SU-DHL-6 (cell line): ENCODE data around the gene NPAS2.

Source experiments
- H2AFZ ChIP-seq: fragments of 200-600 bp; sonication (generic); 2 replicates; pipeline ENCODE4 v1.6.1; 2014; ENCODE audit warnings: low read depth, mild to moderate bottlenecking, moderate library complexity, mixed read lengths, antibody characterized with exemption, low read length; ENCODE audit not compliant: severe bottlenecking
- H3F3A ChIP-seq: fragments of 200-600 bp; shearing (Covaris generic); 2 replicates; pipeline ENCODE4 v1.6.0; 2016; ENCODE audit warnings: antibody characterized with exemption, mild to moderate bottlenecking; ENCODE audit not compliant: insufficient read depth
- H3K27ac ChIP-seq: fragments of 200-600 bp; sonication (generic); 2 replicates; pipeline ENCODE4 v1.5.1; 2016; ENCODE audit warnings: low read depth, mild to moderate bottlenecking, low read length, moderate library complexity, mixed read lengths
- H3K27me3 ChIP-seq: fragments of 200-600 bp; sonication (generic), shearing (Covaris generic); 2 replicates; pipeline ENCODE4 v1.6.0; 2014; ENCODE audit warnings: mild to moderate bottlenecking, low read length
- H3K36me3 ChIP-seq: fragments of 200-600 bp; sonication (generic); 2 replicates; pipeline ENCODE4 v1.6.1; 2014; ENCODE audit warnings: mild to moderate bottlenecking, low read length, mixed read lengths
- H3K4me2 ChIP-seq: fragments of 300-600, 200-600 bp; shearing (Covaris generic), sonication (generic); 2 replicates; pipeline ENCODE4 v1.6.0; 2014; ENCODE audit warnings: low read length, low read depth, mild to moderate bottlenecking; ENCODE audit not compliant: poor library complexity, severe bottlenecking
- H3K4me3 ChIP-seq: fragments of 200-600 bp; sonication (generic); 2 replicates; pipeline ENCODE4 v1.5.1; 2014; ENCODE audit warnings: antibody characterized with exemption, low read length, mild to moderate bottlenecking, mixed read lengths; ENCODE audit not compliant: insufficient read depth, poor library complexity, severe bottlenecking
- H3K79me2 ChIP-seq: fragments of 200-600 bp; sonication (generic); 2 replicates; pipeline ENCODE4 v1.6.1; 2014; ENCODE audit warnings: mild to moderate bottlenecking, low read length, moderate library complexity; ENCODE audit not compliant: insufficient read depth
- H3K9ac ChIP-seq: fragments of 200-600 bp; sonication (generic); 2 replicates; pipeline ENCODE4 v1.7.0; 2014; ENCODE audit warnings: mild to moderate bottlenecking, low read length
- H3K9me2 ChIP-seq: fragments of 200-600 bp; sonication (generic); replicated peaks from 2 replicates; pipeline ENCODE4 v1.6.1; 2014; ENCODE audit warnings: low read length; ENCODE audit not compliant: insufficient read depth
- H3K9me3 ChIP-seq: fragments of 200-600 bp; sonication (generic); 2 replicates; pipeline ENCODE4 v1.6.1; 2014; ENCODE audit warnings: low read length, mixed read lengths; ENCODE audit not compliant: insufficient read depth
- H4K20me1 ChIP-seq: fragments of 200-600 bp; sonication (generic); 2 replicates; pipeline ENCODE4 v1.6.1; 2014; ENCODE audit warnings: low read depth, mild to moderate bottlenecking, antibody characterized with exemption, low read length, moderate library complexity, mixed read lengths
- CTCF ChIP-seq: fragments of 200-600 bp; sonication (generic); IDR thresholded peaks from one replicate; pipeline ENCODE4 v1.5.1; 2017; ENCODE audit warnings: antibody characterized with exemption, mild to moderate bottlenecking, low read length, moderate library complexity; ENCODE audit not compliant: insufficient read depth, poor library complexity, severe bottlenecking
- EZH2phosphoT487 ChIP-seq: fragments of 200-600 bp; sonication (generic), shearing (Covaris generic); conservative IDR thresholded peaks from 2 replicates; pipeline ENCODE4 v1.6.1; 2018; ENCODE audit warnings: mild to moderate bottlenecking, antibody characterized with exemption, low read length, moderate library complexity, mixed read lengths

NPAS2 gene

GRCh38 chr2:100833331-100833730, 13.4 kb downstream of the NPAS2 start:
- H3K9me2 ChIP-seq = no peaks in the 10 kb centered on the region; the same call in 1 of the 2 replicates
- H3K9me3 ChIP-seq = no peaks in the 10 kb centered on the region
- no peak overlapping the region for H3K27ac ChIP-seq
- H3K36me3 ChIP-seq = no peaks in the 10 kb centered on the region
- H4K20me1 ChIP-seq = no peaks in the 10 kb centered on the region
- H3K4me2 ChIP-seq = no peak overlapping the region
- no peaks in the 10 kb centered on the region for H3F3A ChIP-seq
- H2AFZ ChIP-seq = no peak overlapping the region
- H3K4me3 ChIP-seq = no peak overlapping the region
- TF ChIP-seq EZH2phosphoT487 (no peak), CTCF (no peak)
- H3K79me2 ChIP-seq = no peaks in the 10 kb centered on the region
- no peak overlapping the region for H3K9ac ChIP-seq
- no peaks in the 10 kb centered on the region for H3K27me3 ChIP-seq

- H3K79me2 ChIP-seq = no peaks in the 10 kb centered on the region
- H3K9me2 ChIP-seq = no peaks in the 10 kb centered on the region
- no peak for TF ChIP-seq EZH2phosphoT487
- TF ChIP-seq CTCF = no peak
- H2AFZ ChIP-seq = no peak overlapping the region
- no peak overlapping the region for H3K4me3 ChIP-seq
- no peaks in the 10 kb centered on the region for H3K9me3 ChIP-seq
- no peaks in the 10 kb centered on the region for H3F3A ChIP-seq
- no peaks in the 10 kb centered on the region for H3K36me3 ChIP-seq
- no peaks in the 10 kb centered on the region for H3K27me3 ChIP-seq
- no peaks in the 10 kb centered on the region for H4K20me1 ChIP-seq
- no peak overlapping the region for H3K4me2 ChIP-seq
- H3K27ac ChIP-seq = no peak overlapping the region
- no peak overlapping the region for H3K9ac ChIP-seq
These were observed 14.3 kb downstream of the NPAS2 start for GRCh38 chr2:100834221-100834620.

GRCh38 chr2:100835006-100835659, 15.2 kb downstream of the NPAS2 start:
- H3K4me3 ChIP-seq = no peak overlapping the region
- H3K9ac ChIP-seq = no peak overlapping the region
- no peaks in the 10 kb centered on the region for H3F3A ChIP-seq
- H3K9me2 ChIP-seq = no peaks in the 10 kb centered on the region
- no peak overlapping the region for H3K27ac ChIP-seq
- H3K4me2 ChIP-seq = no peak overlapping the region
- no peak overlapping the region for H2AFZ ChIP-seq
- H3K36me3 ChIP-seq = no peaks in the 10 kb centered on the region
- no peaks in the 10 kb centered on the region for H3K9me3 ChIP-seq
- no peaks in the 10 kb centered on the region for H3K79me2 ChIP-seq
- no peaks in the 10 kb centered on the region for H3K27me3 ChIP-seq
- TF ChIP-seq EZH2phosphoT487 (no peak), CTCF (no peak)
- no peaks in the 10 kb centered on the region for H4K20me1 ChIP-seq
